ENCODE measurements around the gene MISP.
A peak's percentile ranks its signal among the peaks of the same experiment; 100 is the strongest.

Gene MISP

DNA sequence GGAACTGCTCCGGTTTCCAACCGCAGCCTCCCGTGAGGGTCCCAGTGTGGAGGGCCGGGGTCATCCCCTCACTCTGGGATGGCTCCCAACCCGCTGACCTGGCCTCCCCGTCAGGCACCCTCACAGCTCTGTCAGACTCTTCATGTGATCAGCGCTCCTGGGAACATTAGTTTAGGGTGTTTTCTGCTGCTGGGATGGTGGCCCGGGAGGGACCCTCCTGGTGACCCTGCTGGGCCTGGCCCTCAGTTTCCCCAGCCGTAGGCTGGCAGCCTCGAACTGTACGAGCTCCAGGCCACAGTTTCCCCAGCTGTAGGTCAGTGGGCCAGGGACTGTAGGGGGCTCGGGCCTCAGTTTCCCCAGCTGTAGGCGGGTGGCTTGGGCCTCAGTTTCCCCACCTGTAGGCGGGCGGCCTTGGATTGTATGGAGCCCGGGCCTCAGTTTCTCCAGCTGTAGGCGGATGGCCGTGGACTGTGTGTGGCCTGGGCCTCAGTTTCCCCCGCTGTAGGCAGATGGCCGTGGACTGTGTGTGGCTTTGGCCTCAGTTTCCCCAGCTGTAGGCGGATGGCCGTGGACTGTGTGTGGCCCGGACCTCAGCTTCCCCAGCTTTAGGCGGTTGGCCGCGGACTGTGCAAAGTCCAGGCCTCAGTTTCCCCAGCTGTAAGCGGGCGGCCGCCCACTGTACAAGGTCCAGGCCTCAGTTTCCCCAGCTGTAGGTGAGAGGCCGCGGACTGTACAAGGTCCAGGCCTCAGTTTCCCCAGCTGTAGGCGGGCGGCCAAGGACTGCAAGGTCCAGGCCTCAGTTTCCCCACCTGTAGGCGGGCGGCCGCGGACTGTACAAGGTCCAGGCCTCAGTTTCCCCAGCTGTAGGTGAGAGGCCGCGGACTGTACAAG lies 45.0 kb downstream of the MISP start:
- DNase-seq (ENCODE audit: low read depth in 2 of 2, low spot score in 1 of 2) = no peak

DNA sequence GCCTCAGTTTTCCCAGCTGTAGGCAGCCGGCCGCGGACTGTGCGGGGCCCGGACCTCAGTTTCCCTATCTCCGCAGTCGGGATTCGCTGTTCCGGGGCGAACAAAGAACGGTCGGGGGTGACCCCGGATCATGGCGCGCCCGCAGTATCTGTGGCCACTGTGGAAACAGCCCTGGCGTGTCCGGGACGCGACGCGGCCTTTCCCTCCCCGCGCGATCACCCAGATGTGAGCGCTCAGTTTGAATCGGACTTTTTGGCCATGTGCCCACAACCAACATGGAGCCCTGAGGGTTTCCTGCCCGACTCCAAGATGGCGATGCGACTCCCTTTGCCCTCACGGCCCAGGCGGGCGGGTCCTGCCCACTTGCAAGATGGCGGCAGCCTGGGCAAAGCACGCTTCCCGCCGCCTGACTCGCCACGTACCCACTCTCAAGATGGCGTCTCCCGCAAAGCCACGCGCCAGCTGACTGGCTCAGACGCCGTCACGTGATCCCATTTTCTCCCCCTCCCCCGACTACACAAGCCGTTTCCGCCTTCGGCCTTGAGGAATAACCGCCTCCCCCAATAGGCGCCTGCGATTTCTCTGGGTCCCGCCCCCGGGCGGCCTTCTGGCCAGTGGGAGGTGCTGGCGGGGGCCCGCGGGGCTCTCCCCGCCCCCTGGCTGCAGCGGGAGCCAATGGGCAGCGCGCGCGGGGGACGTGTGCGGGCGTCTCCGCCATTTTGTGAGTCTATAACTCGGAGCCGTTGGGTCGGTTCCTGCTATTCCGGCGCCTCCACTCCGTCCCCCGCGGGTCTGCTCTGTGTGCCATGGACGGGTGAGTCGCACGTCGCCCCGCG lies 46.0 kb downstream of the MISP start, which contains the start of gene PTBP1:
Gene PTBP1 (plus strand): TSS at position 761 of the 836 bp plus-strand sequence. CDS start 46 bp downstream, at position 807.
- peak; percentile 98 to 100 for DNase-seq (ENCODE audit: low read depth in 2 of 2, low spot score in 1 of 2)

DNA sequence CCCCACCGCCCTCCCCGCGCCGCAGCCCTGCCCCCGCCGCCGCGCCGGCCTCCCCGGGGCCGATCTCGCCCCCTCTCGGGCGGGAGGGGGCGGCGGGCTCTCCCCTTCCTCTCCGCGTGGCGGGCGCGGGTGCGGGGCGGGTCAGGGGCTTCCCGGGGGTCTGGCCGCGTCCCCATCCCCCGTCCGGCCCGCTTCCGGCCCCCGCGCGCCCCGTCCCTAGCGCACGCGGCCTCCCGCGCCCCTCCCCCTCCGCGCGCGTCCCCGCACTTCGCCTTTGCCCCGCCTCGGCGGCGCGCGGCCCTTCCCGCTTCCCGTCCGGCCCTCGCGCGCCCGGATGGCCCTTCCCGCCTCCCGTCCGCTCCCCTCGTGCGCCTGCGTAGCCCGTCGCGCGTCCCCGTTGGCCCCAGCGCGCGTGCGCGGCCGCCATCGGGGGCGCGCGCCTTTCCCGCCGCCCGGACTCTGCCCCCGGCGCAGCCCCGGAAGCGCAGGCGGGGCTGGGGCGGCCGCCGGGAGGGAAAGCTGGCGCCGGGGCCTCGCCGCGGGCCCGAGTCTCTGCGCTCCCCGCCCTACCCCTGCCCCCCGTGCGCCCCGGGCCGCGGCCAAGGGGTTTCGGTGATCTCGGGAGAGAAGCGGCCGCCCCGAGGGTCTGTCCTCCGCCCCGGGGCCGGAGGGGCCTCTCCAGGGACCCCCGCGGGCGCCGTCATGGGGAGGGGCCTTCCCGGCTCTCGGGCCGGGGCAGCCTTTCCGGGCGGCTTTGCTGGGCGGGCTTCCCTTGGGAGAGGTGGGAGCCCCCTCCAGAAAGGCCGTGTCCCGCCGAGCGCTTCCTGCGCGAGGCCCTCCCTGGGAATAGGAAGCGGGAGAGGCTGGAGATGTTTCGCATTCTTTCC lies 46.9 kb downstream of the MISP start:
- peak; percentile 54 to 69 for DNase-seq (ENCODE audit: low read depth in 2 of 2, low spot score in 1 of 2)

DNA sequence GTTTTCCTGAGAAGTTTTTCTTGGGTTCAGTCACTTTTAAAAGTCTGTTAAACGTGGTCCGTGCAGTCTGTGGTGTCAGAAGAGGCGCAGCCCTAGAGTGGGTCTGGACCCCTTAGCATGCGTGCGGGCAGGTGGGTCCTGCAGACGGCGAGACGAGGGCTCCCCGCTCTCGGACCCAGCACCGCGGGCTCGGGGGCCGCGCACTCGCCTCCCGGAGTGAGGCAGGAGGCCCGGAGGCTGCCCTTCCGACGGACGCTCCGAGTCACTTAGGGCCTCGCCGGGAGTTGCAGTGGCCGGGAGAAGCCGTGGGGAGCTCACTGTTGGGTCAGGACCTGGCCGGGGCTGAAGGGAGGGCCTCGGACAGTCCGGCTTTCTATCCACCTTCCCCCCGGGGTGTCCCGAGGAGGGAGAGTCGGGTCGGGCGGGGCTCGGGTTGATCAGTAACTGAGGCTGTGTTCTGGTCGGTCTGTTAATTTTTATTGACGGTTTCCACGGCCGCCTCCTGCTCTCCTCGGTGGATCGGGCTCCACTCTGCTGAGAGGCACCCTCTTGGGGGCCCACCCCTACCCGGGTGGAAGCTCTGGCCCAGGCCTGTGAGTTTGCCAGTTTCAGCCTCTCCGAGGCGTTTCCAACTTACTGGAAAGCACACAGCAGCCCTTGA lies 47.6 kb downstream of the MISP start:
- no peak for DNase-seq (ENCODE audit: low read depth in 2 of 2, low spot score in 1 of 2)

DNA sequence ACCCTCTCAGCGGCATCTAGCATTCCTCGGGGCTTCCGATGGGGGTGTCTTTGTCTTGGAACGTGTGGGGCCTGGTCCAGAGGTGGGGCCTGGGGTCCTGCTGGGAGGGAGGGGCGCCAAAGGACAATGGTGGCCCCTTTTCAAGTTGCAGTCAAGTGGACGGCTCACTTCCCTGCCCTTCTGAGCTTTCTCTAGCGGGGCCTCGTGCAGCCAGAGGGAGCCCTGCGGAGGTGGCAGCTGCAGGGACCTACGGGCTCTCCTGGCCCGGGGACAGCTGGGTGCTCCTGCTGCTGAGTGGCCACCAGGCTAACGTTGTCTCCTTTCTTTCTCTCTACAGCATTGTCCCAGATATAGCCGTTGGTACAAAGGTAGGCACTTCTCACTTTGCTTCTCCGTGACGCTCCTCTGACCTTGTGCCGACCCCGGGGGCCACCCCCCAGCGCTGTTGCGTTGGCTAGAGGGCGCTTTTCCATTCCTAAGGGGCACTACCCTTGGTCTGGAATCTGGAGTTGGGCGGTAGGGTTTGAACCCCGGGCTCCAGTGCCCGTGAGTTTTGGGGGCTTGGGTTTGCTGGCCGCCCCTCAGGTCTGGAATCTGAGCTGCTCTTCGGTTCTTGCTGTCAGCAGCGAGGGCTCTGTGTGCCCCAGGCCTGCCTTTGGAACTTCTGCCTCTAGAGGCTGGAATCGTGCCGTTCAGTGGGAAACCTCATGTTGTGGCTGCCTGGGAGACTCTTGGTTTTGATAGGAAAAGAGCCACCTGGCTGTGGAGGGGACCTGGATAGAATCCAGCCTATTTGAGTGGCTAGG lies 48.4 kb downstream of the MISP start:
- DNase-seq (ENCODE audit: low read depth in 2 of 2, low spot score in 1 of 2) = no peak

DNA sequence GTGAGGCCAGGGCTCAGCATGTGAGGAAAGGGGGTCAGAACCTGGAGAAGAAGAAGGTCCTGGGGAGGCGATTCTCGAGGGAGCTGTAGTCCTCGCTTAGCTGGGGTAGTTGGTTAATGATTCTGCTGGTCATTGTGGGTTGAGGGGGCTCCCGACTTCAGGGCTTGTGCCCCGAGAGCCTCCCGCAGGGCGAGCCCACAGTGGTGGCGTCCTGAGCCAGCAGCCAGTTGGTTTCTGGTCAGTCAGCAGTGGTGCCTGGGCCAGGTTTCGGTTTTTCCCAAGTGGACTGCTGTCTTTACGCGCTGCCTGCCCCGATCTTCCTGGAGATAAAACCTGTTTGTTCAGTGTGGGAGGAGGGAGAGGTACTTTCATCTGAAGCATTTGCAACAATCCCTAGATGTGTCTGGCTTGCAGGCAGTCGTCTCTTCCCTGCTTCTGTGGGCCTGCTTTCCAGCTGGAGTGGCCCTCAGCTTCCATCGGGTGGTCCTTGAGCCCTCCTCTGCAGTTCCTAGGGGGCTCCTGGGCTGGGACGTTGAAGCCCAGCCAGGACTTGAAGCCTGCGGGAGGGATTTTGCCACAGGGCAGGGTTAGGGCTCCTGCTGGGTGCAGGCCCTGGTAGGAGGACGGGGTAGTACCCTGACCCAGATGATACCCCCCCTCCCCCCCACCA lies 49.6 kb downstream of the MISP start:
- DNase-seq (ENCODE audit: low read depth in 2 of 2, low spot score in 1 of 2) = no peak

DNA sequence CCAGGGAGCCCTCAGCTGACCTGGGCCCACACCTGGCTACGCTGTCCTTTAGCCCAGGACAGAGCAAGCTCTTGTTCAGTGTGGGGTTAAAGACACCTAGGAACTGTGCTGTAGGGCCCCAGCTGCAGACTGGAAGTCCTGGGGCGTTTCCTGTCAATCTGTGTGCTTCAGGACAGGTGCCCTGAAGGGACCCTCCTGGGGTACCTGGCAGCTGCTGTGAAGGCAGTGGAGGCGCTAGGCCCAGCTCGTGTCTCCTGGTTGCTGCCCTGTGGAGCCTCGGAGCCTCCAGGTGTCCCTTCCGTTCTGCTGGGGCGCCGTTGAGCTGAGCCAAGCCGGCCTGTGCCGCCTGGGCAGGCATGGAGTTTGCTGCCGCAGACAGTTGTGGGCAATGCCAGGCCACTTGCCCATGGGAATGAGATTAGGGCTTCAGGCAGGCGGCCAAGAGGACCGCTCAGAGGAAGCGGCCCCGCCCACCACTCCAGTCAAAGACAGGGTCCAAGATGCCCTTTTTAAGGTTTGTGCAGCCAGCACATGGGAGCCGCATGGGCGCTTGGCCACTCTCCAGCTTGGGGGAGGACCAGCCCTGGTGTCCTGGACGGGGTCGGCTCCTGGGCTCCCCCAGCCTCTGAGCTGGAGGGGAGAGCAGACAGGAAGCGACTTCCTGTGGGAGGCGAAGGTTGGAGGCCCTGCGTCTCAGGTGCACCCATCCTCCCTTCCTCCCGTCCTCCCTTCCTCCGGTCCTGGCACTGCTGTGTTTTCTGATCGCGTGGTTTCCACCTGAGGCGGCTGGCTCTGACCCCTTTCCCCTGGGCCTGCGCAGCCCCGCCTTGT lies 50.3 kb downstream of the MISP start:
- DNase-seq (ENCODE audit: low read depth in 2 of 2, low spot score in 1 of 2) = no peak

DNA sequence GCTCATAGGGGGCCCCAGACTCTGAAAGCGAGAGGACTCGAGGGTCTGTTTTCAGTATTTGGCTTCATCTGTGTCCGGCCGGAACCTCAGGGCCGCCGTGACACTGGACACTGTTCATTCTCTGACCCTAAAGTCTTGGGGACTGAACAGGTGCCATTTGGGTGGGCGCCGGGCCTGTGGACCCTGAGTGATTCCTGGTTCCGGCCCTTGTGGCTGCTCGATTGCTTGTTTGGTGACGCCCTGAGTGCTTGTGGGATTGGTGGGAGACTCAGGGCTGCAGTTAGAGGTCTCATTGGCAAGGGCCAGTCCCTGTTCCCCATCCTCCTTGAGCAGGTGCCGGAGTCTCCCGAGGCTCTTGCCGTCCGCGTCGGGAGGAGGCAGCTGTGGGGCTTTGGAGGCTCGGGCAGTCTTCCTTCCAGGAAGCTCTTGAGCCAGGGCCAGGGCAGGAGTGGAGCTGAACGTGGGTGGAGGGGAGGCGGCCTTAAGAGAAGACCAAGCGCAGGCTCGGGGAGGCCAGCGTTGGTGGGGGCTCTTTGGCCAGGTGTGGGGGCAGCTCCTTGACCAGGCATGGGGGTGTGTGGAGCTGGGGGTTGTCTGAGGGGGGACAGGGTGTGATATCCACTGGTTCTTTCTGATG lies 51.1 kb downstream of the MISP start:
- no peak for DNase-seq (ENCODE audit: low read depth in 2 of 2, low spot score in 1 of 2)

DNA sequence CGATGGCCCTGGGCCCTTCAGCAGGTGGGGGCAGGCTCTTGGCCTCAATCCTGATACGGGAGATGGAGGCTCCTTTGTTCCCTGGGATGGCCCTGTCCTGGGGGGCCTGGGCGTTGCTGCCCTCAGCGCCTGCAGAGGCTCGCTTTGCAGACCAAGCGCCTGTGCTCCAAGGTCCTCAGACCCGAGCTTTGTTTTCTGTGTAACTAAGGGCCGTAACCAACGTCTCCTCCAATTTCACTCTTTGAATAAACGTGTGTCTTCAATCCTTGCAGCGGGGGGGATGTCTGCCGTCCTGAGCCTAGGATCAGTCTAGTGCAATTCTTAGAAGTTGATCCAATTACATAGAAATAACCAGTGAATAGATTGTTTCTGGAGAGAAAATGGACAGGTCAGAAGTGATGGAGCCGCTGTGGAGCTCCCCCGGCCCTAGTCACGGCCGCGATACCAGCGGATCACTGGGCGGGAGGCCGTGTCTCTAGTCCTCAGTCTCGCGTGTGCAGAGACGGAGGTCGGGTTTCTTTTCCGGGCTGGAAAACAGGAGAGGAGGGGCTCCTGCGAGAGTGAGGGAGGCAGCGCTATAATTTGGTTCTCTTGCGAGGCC lies 51.7 kb downstream of the MISP start:
- DNase-seq (ENCODE audit: low read depth in 2 of 2, low spot score in 1 of 2) = no peak

DNA sequence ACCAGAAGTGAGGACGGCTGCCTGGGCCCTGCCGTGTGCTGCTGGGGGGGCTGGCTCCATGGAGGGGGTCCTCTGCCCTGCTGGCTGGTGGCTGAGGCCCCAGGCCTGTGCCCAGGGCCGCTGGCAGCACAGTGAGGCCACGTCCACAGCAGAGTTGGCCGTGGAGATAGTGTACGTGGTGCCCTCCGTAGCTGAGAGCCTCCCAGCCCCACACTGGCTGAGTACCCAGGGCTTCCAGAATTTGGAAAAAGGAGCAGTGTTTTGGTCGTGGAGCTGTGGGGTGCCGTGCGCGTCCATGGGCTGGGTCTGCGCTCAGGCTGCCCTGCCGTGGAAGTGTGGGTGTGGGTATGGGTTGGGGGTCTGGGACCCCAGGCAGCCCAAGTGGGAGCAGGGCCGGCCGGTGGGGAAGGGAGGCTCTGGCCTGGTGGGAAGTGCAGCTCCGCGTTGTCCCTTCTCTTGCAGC lies 52.2 kb downstream of the MISP start:
- no peak for DNase-seq (ENCODE audit: low read depth in 2 of 2, low spot score in 1 of 2)

DNA sequence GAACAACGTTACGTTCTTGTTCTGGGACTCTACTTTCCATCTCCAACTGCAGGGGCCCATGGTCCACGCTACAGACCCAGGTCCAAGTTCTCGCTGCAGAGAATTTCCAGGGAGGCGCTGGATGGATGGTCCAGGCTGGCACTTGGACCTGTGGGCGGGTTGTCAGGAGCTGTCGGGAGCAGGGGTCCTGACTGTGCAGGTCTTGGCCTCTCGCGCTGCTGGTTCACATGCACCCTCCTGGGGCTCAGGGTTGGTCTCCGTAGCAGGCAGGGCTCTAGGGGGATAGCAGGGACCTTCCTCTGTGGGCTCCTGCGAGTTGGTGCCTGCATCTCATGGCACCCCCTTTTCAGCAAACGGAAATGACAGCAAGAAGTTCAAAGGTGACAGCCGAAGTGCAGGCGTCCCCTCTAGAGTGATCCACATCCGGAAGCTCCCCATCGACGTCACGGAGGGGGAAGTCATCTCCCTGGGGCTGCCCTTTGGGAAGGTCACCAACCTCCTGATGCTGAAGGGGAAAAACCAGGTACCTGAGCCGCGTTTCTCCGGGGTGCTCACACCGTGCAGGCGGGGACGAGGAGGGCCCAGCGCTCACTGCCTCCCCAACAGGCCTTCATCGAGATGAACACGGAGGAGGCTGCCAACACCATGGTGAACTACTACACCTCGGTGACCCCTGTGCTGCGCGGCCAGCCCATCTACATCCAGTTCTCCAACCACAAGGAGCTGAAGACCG lies 52.9 kb downstream of the MISP start:
- no peak for DNase-seq (ENCODE audit: low read depth in 2 of 2, low spot score in 1 of 2)

DNA sequence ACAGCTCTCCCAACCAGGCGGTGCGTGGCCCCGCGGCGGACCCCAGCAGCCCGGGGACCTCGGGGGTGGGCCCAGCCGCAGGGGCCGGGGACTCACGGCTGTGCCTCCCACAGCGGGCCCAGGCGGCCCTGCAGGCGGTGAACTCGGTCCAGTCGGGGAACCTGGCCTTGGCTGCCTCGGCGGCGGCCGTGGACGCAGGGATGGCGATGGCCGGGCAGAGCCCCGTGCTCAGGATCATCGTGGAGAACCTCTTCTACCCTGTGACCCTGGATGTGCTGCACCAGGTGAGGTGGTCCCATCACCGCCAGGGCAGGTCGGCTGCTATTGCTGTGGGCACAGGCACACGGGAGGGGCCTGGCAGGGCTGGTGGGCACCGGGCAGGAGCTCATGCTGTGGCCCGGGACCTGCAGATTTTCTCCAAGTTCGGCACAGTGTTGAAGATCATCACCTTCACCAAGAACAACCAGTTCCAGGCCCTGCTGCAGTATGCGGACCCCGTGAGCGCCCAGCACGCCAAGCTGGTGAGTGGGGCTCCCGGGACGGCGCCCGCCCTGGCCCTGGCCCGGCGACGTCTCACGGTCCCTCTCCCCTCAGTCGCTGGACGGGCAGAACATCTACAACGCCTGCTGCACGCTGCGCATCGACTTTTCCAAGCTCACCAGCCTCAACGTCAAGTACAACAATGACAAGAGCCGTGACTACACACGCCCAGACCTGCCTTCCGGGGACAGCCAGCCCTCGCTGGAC lies 53.7 kb downstream of the MISP start:
- DNase-seq (ENCODE audit: low read depth in 2 of 2, low spot score in 1 of 2) = no peak

DNA sequence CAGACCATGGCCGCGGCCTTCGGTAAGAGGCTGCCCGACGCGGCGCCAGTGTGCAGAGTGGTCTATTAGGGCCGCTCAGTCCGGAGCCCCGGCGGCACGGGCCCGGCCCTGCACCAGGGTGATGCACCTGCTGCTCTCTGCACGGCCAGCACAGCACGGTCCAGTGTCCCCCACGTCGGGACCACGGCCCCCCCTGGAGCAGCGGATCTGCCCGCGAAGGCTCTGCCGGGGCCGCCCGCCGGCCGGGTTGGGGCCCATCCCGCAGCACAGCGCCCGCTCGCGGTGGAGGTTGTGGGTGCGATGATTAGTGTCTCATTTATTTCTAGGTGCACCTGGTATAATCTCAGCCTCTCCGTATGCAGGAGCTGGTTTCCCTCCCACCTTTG lies 54.2 kb downstream of the MISP start:
- DNase-seq (ENCODE audit: low read depth in 2 of 2, low spot score in 1 of 2) = no peak

DNA sequence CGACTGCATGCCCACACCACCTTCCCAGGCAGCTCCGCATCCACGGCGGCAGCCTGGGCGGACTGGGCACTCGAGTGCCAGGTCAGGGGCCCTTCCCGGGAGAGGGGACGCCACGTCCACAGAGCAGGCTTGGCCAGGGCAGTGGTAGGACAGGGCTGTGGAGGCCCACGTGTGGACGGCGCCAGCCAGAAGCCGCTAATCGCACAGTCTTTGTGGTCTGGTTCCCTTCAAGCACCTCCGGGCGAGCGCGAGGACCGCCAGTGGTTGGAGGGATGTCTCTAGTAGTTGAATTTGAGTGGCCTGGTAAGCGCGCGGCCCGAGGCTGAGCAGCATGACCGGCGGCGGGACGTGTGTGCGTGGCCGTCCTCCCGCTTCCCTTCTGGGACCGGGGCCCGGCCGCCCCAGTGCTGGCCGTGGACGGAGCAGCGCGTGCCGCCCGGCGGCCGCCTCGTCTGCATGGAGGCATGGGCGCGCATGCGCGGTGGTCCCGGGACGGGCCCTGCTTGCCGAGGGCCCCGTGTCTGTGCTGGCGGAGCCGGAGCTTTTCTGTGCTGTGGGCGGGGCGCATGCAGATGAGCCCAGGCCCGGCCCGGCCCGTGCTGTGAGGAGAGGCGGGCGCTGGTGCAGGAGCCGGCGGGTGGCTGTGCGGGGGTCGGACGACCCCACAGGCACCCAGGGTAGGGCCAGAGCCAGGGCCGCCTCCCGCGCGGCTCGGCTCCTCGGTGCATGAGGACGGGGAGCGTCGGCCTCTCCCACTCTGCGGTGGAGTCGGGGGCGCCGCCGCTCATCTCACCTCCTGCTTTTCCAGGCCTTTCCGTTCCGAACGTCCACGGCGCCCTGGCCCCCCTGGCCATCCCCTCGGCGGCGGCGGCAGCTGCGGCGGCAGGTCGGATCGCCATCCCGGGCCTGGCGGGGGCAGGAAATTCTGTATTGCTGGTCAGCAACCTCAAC lies 55.0 kb downstream of the MISP start:
- DNase-seq (ENCODE audit: low read depth in 2 of 2, low spot score in 1 of 2) = no peak
